ENCODE data around the gene RALGAPA1.
"Not testable (repeated sequence)": the region's sequence is repeated elsewhere in the genome, so short reads cannot be mapped to it uniquely, and the experiment has no call there.

The RALGAPA1 gene

GRCh38 chr14:35789651-35790050, 19.4 kb downstream of the RALGAPA1 start:
- ChIA-PET POLR2A (no interaction called here), CTCF (no interaction called here)
- DNase-seq (ENCODE audit: extremely low spot score), result no peak
- TF ChIP-seq FOXM1 (IDR thresholded peaks at IDR 0.05; ENCODE audit: borderline replicate concordance), result no peak
- TF ChIP-seq ARNT (IDR thresholded peaks at IDR 0.05), result no peak
- TF ChIP-seq FOXK2 (IDR thresholded peaks at IDR 0.05), result no peak

GRCh38 chr14:35786856-35787255, 22.2 kb downstream of the RALGAPA1 start:
- DNase-seq (ENCODE audit: extremely low spot score), result no peak
- ChIA-PET POLR2A (no interaction called here), CTCF (no interaction called here)
- no peak for TF ChIP-seq SUZ12 (IDR thresholded peaks at IDR 0.05)
- TF ChIP-seq LEF1 (IDR thresholded peaks at IDR 0.05; ENCODE audit: borderline replicate concordance), result no peak
- no peak for TF ChIP-seq PKNOX1 (IDR thresholded peaks at IDR 0.05)
- no peak for TF ChIP-seq FOXM1 (IDR thresholded peaks at IDR 0.05; ENCODE audit: borderline replicate concordance)
- TF ChIP-seq ZNF384 (IDR thresholded peaks at IDR 0.05), result no peak
- TF ChIP-seq CTBP1 (IDR thresholded peaks at IDR 0.05; ENCODE audit: borderline replicate concordance), result no peak
- no peak for TF ChIP-seq FOXA1 (IDR thresholded peaks at IDR 0.05)
- no peak for TF ChIP-seq ARNT (IDR thresholded peaks at IDR 0.05)
- no peak for TF ChIP-seq TARDBP (IDR thresholded peaks at IDR 0.05)
- no peak for TF ChIP-seq ELF4 (IDR thresholded peaks at IDR 0.05)
- no peak for TF ChIP-seq BHLHE40 (IDR thresholded peaks at IDR 0.05; ENCODE audit: borderline replicate concordance)
- no peak for TF ChIP-seq NFRKB (IDR thresholded peaks at IDR 0.05)
- no peak for TF ChIP-seq FOXK2 (IDR thresholded peaks at IDR 0.05)
- no peak for TF ChIP-seq L3MBTL2 (conservative IDR thresholded peaks at IDR 0.05)
- no peak for TF ChIP-seq HDGF (IDR thresholded peaks at IDR 0.05; ENCODE audit: borderline replicate concordance)
- no peak for TF ChIP-seq SP1 (IDR thresholded peaks at IDR 0.05)

GRCh38 chr14:35783699-35784098, 25.4 kb downstream of the RALGAPA1 start:
- no peak for DNase-seq (ENCODE audit: extremely low spot score)
- POLR2A ChIA-PET, result no interaction called here
- CTCF ChIA-PET, result no interaction called here
- TF ChIP-seq SUZ12 (IDR thresholded peaks at IDR 0.05), result no peak
- TF ChIP-seq BHLHE40 (IDR thresholded peaks at IDR 0.05; ENCODE audit: borderline replicate concordance), result no peak

- TF ChIP-seq FOXM1 (IDR thresholded peaks at IDR 0.05; ENCODE audit: borderline replicate concordance) (no peak), L3MBTL2 (conservative IDR thresholded peaks at IDR 0.05) (no peak), ARNT (IDR thresholded peaks at IDR 0.05) (no peak), ELF4 (IDR thresholded peaks at IDR 0.05) (no peak), FOXA1 (IDR thresholded peaks at IDR 0.05) (no peak), BHLHE40 (IDR thresholded peaks at IDR 0.05; ENCODE audit: borderline replicate concordance) (no peak), LEF1 (IDR thresholded peaks at IDR 0.05; ENCODE audit: borderline replicate concordance) (no peak), TARDBP (IDR thresholded peaks at IDR 0.05) (no peak), HDGF (IDR thresholded peaks at IDR 0.05; ENCODE audit: borderline replicate concordance) (no peak), PKNOX1 (IDR thresholded peaks at IDR 0.05) (no peak), CTBP1 (IDR thresholded peaks at IDR 0.05; ENCODE audit: borderline replicate concordance) (no peak), ZNF384 (IDR thresholded peaks at IDR 0.05) (no peak), FOXK2 (IDR thresholded peaks at IDR 0.05) (no peak), SUZ12 (IDR thresholded peaks at IDR 0.05) (no peak), NFRKB (IDR thresholded peaks at IDR 0.05) (no peak), SP1 (IDR thresholded peaks at IDR 0.05) (no peak)
- ChIA-PET POLR2A (no interaction called here), CTCF (no interaction called here)
- no peak for DNase-seq (ENCODE audit: extremely low spot score)
These were observed 29.7 kb downstream of the RALGAPA1 start for GRCh38 chr14:35779368-35779767.

GRCh38 chr14:35777550-35777949, 31.5 kb downstream of the RALGAPA1 start:
- DNase-seq (ENCODE audit: extremely low spot score); CTCF ChIA-PET; POLR2A ChIA-PET: not testable (repeated sequence)

- POLR2A ChIA-PET, result no interaction called here
- CTCF ChIA-PET, result no interaction called here
- TF ChIP-seq CTBP1 (IDR thresholded peaks at IDR 0.05; ENCODE audit: borderline replicate concordance) (no peak), SUZ12 (IDR thresholded peaks at IDR 0.05) (no peak), FOXK2 (IDR thresholded peaks at IDR 0.05) (no peak), SP1 (IDR thresholded peaks at IDR 0.05) (no peak), HDGF (IDR thresholded peaks at IDR 0.05; ENCODE audit: borderline replicate concordance) (no peak), LEF1 (IDR thresholded peaks at IDR 0.05; ENCODE audit: borderline replicate concordance) (no peak), PKNOX1 (IDR thresholded peaks at IDR 0.05) (no peak), L3MBTL2 (conservative IDR thresholded peaks at IDR 0.05) (no peak), NFRKB (IDR thresholded peaks at IDR 0.05) (no peak)
- no peak for DNase-seq (ENCODE audit: extremely low spot score)
These were observed 32.3 kb downstream of the RALGAPA1 start for GRCh38 chr14:35776823-35777222.

GRCh38 chr14:35776085-35776484, 33.0 kb downstream of the RALGAPA1 start:
- POLR2A ChIA-PET; DNase-seq (ENCODE audit: extremely low spot score); CTCF ChIA-PET: not testable (repeated sequence)

- CTCF ChIA-PET, result no interaction called here
- no peak for DNase-seq (ENCODE audit: extremely low spot score)
- POLR2A ChIA-PET, result no interaction called here
- TF ChIP-seq L3MBTL2 (conservative IDR thresholded peaks at IDR 0.05) (no peak), LEF1 (IDR thresholded peaks at IDR 0.05; ENCODE audit: borderline replicate concordance) (no peak), NFRKB (IDR thresholded peaks at IDR 0.05) (no peak), ARNT (IDR thresholded peaks at IDR 0.05) (no peak), FOXK2 (IDR thresholded peaks at IDR 0.05) (no peak), FOXM1 (IDR thresholded peaks at IDR 0.05; ENCODE audit: borderline replicate concordance) (no peak), ZNF384 (IDR thresholded peaks at IDR 0.05) (no peak), PKNOX1 (IDR thresholded peaks at IDR 0.05) (no peak), ELF4 (IDR thresholded peaks at IDR 0.05) (no peak), BHLHE40 (IDR thresholded peaks at IDR 0.05; ENCODE audit: borderline replicate concordance) (no peak), FOXA1 (IDR thresholded peaks at IDR 0.05) (no peak), SUZ12 (IDR thresholded peaks at IDR 0.05) (no peak), CTBP1 (IDR thresholded peaks at IDR 0.05; ENCODE audit: borderline replicate concordance) (no peak), TARDBP (IDR thresholded peaks at IDR 0.05) (no peak), HDGF (IDR thresholded peaks at IDR 0.05; ENCODE audit: borderline replicate concordance) (no peak), SP1 (IDR thresholded peaks at IDR 0.05) (no peak)
These were observed 42.4 kb downstream of the RALGAPA1 start for GRCh38 chr14:35766700-35767082.

All from HEK293T (cell line).